Aorta (tissue), 5 donors: ENCODE data around the gene ZER1. TPM values are rescaled to one million over a fixed set of nuclear protein-coding genes. Genes with fewer than 3 reads are reported as not detected.

Experiments
- ATAC-seq: fragments of 200-7000 bp; cut with Tn5 transposase; one replicate; pipeline ENCODE4 v1.9.1; 2022; ENCODE audit warnings: moderate library complexity; ENCODE audit not compliant: low FRiP score
- DNase-seq, 2 donors: peaks; one replicate each; pipeline ENCODE4 v3.0.0-alpha.2; 2020
- H3K27ac ChIP-seq, 2 donors: one replicate each; pipeline ENCODE4 v1.5.1; 2013; ENCODE audit warnings: low read length in 2 of 2, mild to moderate bottlenecking in 2 of 2, moderate library complexity in 2 of 2, control low read depth in 1 of 2, inconsistent platforms in 1 of 2, low read depth in 1 of 2
- H3K27me3 ChIP-seq, 2 donors: one replicate each; pipeline ENCODE4 v1.6.1; 2013; ENCODE audit warnings: control low read depth in 1 of 2, low read length in 1 of 2, mild to moderate bottlenecking in 1 of 2, moderate library complexity in 1 of 2; ENCODE audit not compliant: insufficient read depth in 2 of 2, control insufficient read depth in 1 of 2
- H3K36me3 ChIP-seq, 2 donors: one replicate each; pipeline ENCODE4 v1.6.1; 2013; ENCODE audit warnings: control low read depth in 1 of 2, low read length in 1 of 2, mild to moderate bottlenecking in 1 of 2; ENCODE audit not compliant: insufficient read depth in 2 of 2, control insufficient read depth in 1 of 2
- H3K4me1 ChIP-seq, 2 donors: one replicate each; pipeline ENCODE4 v1.6.1; 2013; ENCODE audit warnings: low read length in 2 of 2, control low read depth in 1 of 2, mild to moderate bottlenecking in 1 of 2, moderate library complexity in 1 of 2; ENCODE audit not compliant: insufficient read depth in 2 of 2, control insufficient read depth in 1 of 2
- H3K4me3 ChIP-seq, 2 donors: one replicate each; pipeline ENCODE4 v1.5.1; 2013; ENCODE audit warnings: low read length in 2 of 2, control low read depth in 1 of 2, mild to moderate bottlenecking in 1 of 2
- H3K9me3 ChIP-seq: one replicate; pipeline ENCODE4 v1.6.1; 2013; ENCODE audit warnings: mild to moderate bottlenecking, low read length; ENCODE audit not compliant: control insufficient read depth
- WGBS, 2 donors: extraction: QIAGEN DNeasy Blood & Tissue Kit; methylation state at CpG; one replicate each; pipeline ENCODE4 v1.1.7; 2013; 5-methylcytosine and 5-hydroxymethylcytosine counted together
- intact Hi-C, 2 donors: fragments of 100-400 bp; cut with DNase I; formaldehyde crosslinking; loops; one replicate each; pipeline versions ENCODE4 v1.14.2 to v1.15.0; 2022
- long read RNA-seq, 2 donors: library from polyadenylated mRNA; unstranded; transcript quantifications; one replicate each; pipeline ENCODE4 v2.0.0, GENCODE V29; 2020 to 2021
- polyA plus RNA-seq, 2 donors: library from polyadenylated mRNA; stranded (reverse); fragments of 200-250 nt; gene quantifications; one replicate each; pipeline ENCODE4 v1.2.3, GENCODE V29; 2013
- total RNA-seq, 2 donors: library from RNA; stranded (reverse); fragmentation: NEBNext Ultra II Directional; extraction: Animal tissue kit (Norgen Biotek cat#: 25700); gene quantifications; one replicate each; pipeline ENCODE4 v1.2.1, GENCODE V29; 2021
- donor health status: healthy with polysubstance abuse.
- donor health status: Bipolar disorder and iron deficiency.
- donor health status: DM: no; HTN: no; CAD: no.
- donor health status: DM: no; HTN: no; CAD: no.
- donor health status: DM: yes; HTN: yes; CAD: no.

Gene ZER1
- total RNA-seq = 10 to 100 TPM; 29.6 to 42.9 TPM
- 10 to 100 TPM; 14.5 to 39.6 TPM for polyA plus RNA-seq
- long read RNA-seq, donor 1, partial matches to known transcripts = 3 of 14 reads
- long read RNA-seq, donor 1, other reads (novel, unspliced or antisense) = 11 of 14 reads
- long read RNA-seq, donor 2, full-length matches to known transcripts = 14 of 51 reads
- long read RNA-seq, donor 2, partial matches to known transcripts = 12 of 51 reads
- long read RNA-seq, donor 2, other reads (novel, unspliced or antisense) = 25 of 51 reads

DNA sequence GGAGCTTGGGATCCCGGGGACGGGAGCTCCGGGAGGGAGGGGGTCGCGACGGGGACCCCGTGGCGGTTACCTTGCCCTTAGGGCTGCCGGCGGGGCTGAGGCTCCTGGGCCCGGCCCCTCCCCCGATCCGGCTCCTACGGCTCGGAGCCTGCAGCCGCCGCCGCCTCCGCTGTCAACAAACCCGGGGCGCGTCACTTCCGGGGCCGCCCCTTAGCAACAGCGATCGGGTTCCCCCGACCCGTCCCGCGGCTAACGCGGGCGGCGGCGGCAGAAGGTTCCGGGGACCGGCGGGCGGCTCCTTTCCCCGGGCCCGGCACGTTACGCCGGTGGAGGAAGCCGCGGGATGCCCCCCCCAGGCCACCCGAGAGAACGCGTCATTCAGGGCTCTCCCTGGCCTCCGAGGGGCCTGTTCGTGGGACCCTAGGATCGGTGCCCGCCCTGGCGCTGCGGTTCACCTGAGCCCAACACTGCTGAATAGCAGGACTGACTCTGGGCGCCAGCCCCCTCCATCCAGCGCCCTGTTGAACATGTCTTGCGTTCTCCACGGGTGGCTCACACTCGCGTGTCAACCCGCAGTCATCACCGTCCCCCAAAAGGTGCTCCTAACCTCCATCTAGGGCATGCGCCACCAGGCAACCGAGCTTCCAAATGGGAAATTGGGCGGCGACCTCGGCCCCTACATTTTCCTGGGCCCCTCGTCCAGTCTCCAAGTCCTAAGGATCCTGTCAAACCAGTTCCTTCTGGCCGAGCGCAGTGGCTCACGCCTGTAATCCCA is at the start of gene ZER1:
TSS of gene ZER1 (minus strand) at position 183 of the 775 bp plus-strand sequence. CDS start 16,362 bp downstream, outside the sequence.
- Histone ChIP-seq H3K36me3 (no peaks in the 10 kb centered on the region), H3K27me3 (no peaks in the 10 kb centered on the region), H3K9me3 (no peaks in the 10 kb centered on the region), H3K27ac (peak within 1 kb of the TSS; percentile 10 to 92), H3K4me1 (no peaks in the 10 kb centered on the region), H3K4me3 (peak within 1 kb of the TSS; percentile 60 to 85)
- peak; percentile 95 to 98 for DNase-seq
- 1% methylated on average over 42 to 72 of the region's 72 CpGs for WGBS, 2 donors
- intact Hi-C loops = loop anchor here (1.0 to 2.0 kb wide), 2 partner anchors 15 kb away; partner anchors contain the start of gene TBC1D13 (in 2 of the 2)
- ATAC-seq = peak; percentile 99

DNA sequence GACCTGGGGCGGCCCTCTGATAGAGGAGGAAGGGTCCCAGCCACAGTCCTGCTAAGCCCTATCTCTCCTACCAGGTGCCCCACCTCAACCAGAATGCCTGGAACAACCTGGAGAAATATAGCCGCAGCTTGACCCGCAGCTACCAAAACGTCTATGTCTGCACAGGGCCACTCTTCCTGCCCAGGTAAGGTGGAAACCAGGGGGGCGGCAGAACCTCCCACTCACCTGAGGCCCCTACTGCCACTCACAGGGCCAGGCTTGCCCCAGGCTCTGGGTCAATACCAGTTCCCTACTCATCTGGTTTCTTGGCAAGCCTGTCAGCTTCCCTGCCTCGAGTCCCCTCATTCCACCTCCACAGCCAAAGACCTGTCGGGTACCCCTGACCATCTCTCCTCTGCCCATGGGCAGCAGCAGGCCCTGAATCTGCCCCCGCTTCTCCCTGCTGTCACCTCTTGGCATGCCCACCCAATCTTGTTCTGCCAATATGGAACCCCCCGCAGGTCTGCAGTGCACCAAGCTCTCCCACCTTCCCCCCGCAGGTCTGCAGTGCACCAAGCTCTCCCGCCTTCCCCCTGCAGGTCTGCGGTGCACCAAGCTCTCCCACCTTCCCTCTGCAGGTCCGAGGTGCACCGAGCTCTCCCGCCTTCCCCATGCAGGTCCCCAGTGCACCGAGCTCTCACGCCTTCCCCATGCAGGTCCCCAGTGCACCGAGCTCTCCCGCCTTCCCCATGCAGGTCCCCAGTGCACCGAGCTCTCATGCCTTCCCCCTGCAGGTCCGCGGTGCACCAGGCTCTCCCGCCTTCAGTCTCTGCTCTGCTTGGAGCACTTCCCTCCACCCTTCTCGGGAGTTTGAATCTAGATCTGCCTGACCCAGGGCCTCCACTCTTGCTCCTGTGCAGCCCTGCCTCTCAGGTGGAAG is 49.2 kb upstream of the ZER1 start:
- Histone ChIP-seq H3K9me3 (no peaks in the 10 kb centered on the region), H3K36me3 (peaks cover 0 to 3% of the 10 kb centered on the region in 2 donors), H3K27ac (no peak overlapping the region), H3K27me3 (no peaks in the 10 kb centered on the region), H3K4me1 (no peaks in the 10 kb centered on the region), H3K4me3 (no peak overlapping the region)
- ATAC-seq = no peak
- intact Hi-C loops = no loop called here
- WGBS, 2 donors = 85 to 87% methylated on average over 24 of the region's 24 CpGs
- no peak for DNase-seq

DNA sequence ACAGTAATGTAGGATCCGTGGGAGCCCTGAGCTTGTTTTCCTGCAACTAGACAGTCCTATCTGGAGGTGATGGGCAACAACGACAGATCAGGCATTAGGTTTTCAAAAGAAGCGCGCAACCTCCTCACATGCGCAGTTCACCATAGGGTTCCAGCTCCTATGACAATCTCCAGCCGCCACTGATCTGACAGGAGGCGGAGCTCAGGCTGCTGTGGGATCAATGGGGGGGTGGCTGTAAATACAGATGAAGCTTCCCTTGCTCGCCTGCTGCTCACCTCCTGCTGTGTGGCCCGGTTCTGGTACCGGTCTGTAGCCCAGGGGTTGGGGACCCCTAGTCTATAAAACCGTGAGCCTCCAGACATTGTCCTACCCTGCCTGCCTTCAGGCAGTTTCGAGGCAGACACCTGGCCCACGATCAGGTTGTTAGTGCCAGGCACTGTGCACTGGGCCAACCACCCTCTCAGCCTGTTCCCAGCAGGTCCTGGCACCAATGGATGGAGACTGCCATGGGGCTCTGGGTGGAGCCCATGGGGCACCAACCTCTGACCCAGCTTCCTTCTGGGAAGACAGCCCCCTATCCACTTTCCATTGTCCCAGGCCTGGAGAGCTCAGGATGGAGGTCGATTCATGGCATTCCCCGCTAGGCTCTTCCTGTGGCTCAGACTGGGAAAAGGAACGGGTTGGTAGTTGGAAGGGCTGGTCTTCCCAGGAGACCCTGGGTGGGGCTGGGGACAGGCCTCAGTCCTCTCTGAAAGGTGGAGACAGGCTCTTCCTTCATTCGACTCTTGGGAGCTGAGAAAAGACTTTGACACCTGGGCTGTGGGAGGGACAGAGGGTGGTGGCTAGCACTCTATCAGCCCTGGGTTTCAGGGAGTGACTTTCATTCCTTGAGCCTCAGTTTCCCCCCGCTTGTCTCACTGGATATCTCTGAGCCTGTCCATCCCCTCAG is 48.3 kb upstream of the ZER1 start:
- H3K27ac ChIP-seq = no peak overlapping the region
- H3K4me1 ChIP-seq = no peaks in the 10 kb centered on the region
- H3K9me3 ChIP-seq = no peaks in the 10 kb centered on the region
- no peak overlapping the region for H3K4me3 ChIP-seq
- peaks cover 0 to 3% of the 10 kb centered on the region in 2 donors for H3K36me3 ChIP-seq
- ATAC-seq = no peak
- WGBS, 2 donors = 83 to 89% methylated on average over 18 of the region's 18 CpGs
- no peaks in the 10 kb centered on the region for H3K27me3 ChIP-seq
- intact Hi-C loops = no loop called here
- DNase-seq = no peak

DNA sequence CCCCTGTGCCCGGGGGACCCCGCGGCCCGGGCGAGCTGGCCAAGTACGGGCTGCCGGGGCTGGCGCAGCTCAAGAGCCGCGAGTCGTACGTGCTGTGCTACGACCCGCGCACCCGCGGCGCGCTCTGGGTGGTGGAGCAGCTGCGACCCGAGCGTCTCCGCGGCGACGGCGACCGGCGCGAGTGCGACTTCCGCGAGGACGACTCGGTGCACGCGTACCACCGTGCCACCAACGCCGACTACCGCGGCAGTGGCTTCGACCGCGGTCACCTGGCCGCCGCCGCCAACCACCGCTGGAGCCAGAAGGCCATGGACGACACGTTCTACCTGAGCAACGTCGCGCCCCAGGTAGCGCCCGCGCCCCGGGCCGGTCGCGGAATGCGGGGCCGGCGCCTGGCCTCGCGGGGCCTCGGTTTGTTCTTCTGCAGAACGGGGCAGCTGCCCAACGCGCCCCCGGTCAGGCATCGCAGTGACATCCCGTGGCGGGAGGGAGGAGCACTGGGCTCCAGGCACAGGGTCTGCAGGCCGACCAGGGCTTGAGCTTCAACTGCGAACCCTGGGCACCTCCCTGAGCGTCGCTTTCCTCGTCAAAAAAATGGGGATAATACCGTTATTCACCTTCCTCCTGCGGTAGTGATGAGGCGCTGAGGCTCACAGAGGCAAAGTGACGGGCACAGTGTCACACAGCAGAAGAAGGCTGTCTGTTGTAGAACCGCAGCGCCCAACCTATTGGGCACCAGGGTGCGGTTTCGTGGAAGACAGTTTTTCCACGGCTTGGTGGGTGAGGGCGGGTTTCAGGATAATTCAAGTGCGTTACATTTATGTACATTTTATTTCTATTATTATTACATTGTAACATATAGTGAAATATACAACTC is 47.4 kb upstream of the ZER1 start:
- H3K27ac ChIP-seq = peak overlapping the region in 1 of 2 donors; percentile 34
- no peaks in the 10 kb centered on the region for H3K9me3 ChIP-seq
- WGBS, 2 donors = 12 to 14% methylated on average over 79 to 90 of the region's 90 CpGs
- no peaks in the 10 kb centered on the region for H3K4me1 ChIP-seq
- no peak for ATAC-seq
- intact Hi-C loops = no loop called here
- H3K27me3 ChIP-seq = no peaks in the 10 kb centered on the region
- H3K36me3 ChIP-seq = peaks cover 0 to 3% of the 10 kb centered on the region in 2 donors
- peak overlapping the region; percentile 34 to 43 for H3K4me3 ChIP-seq
- peak in 1 of 2 donors; percentile 83 for DNase-seq

DNA sequence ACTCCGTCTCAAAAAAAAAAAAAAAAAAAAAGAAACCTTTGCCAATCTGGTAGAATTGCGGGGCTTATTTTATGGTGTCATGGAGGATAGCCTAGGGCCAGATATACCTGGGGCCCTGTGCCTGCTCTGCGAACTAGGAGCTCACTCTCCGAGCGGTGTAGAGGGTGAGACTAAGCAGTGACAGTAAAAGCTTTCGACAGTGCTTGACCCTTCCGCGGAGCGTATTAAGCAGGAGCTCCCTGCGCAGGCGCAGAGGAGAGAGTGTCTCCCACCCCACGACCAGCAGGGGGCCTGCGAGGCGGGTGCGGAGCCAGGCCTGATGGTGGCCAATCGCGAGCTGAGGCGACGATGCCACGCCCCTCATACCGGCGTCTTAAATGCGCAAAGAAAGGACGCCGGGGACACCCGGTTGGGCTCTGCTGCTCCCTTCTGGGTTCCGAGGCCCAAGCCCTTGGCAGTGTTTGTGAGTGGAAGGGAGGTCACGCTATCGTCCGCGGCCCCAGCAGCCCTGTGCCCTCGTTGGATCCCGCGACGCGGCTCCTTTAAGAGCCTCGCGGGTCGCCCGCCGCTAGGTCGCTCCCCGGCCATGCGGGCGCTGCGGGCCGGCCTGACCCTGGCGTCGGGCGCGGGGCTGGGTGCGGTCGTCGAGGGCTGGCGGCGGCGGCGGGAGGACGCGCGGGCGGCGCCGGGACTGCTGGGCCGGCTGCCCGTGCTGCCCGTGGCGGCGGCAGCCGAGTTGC is 46.5 kb upstream of the ZER1 start, which contains the start of gene ENDOG:
TSS of gene ENDOG (plus strand) at position 402 of the 740 bp plus-strand sequence. CDS start at position 587, 185 bp downstream.
- Histone ChIP-seq H3K27ac (peak within 1 kb of the TSS in 1 of 2 donors; percentile 87), H3K27me3 (no peaks in the 10 kb centered on the region), H3K4me1 (no peaks in the 10 kb centered on the region), H3K36me3 (peaks cover 0 to 3% of the 10 kb centered on the region in 2 donors), H3K9me3 (no peaks in the 10 kb centered on the region), H3K4me3 (peak within 1 kb of the TSS; percentile 34 to 43)
- peak; percentile 98 to 99 for DNase-seq
- intact Hi-C loops = no loop called here
- WGBS, 2 donors = 1% methylated on average over 55 to 70 of the region's 70 CpGs
- ATAC-seq = peak; percentile 96

- Histone ChIP-seq H3K36me3 (peaks cover 0 to 8% of the 10 kb centered on the region in 2 donors), H3K27ac (no peak overlapping the region), H3K9me3 (no peaks in the 10 kb centered on the region), H3K4me3 (no peak overlapping the region), H3K27me3 (no peaks in the 10 kb centered on the region), H3K4me1 (no peaks in the 10 kb centered on the region)
- ATAC-seq (no peak), DNase-seq (no peak)
- WGBS, 2 donors = 79 to 82% methylated on average over 5 of the region's 5 CpGs
- intact Hi-C loops = no loop called here
These were observed 39.1 kb upstream of the ZER1 start for GRCh38 chr9:128810873-128811272.

DNA sequence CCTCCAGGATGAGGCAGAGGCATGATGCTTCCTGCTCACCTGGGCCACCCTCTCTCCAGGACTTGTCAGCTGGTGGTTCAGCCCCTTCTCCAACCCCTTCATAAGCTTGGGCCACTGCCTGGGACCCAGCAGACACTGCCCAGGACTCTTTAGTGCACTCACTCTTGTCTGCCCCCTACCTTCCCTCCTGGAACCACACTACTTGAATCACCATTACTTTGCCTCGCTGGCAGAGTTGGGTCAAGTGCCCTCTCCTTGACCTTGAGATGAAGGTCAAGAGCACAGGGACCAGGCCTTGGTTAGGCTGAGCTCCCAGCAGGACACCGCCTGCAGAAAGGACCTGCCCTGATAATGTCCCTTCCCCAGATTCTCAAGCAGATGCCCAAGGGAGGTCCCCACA is 38.1 kb upstream of the ZER1 start:
- Histone ChIP-seq H3K9me3 (no peaks in the 10 kb centered on the region), H3K27ac (no peak overlapping the region), H3K4me3 (no peak overlapping the region), H3K4me1 (no peaks in the 10 kb centered on the region), H3K36me3 (peaks cover 0 to 10% of the 10 kb centered on the region in 2 donors), H3K27me3 (no peaks in the 10 kb centered on the region)
- intact Hi-C loops = no loop called here
- no peak for DNase-seq
- WGBS, 2 donors = 68 to 71% methylated on average over 2 of the region's 2 CpGs
- ATAC-seq = no peak
